BE2C (cell line): Measurements from ENCODE around the gene HHAT.

Experiments
- DNase-seq: peaks from one replicate; pipeline ENCODE4 v3.0.0-alpha.2; 2020
- H3K27me3 ChIP-seq: fragments of 250-450 bp; sonication (Bioruptor Pico); 2 replicates; pipeline ENCODE4 v1.5.1; 2020; ENCODE audit warnings: mild to moderate bottlenecking
- H3K36me3 ChIP-seq: fragments of 250-450 bp; sonication (Bioruptor Pico); 2 replicates; pipeline ENCODE4 v1.5.1; 2020; ENCODE audit warnings: mild to moderate bottlenecking
- H3K4me1 ChIP-seq: fragments of 250-450 bp; sonication (Bioruptor Pico); 2 replicates; pipeline ENCODE4 v1.5.1; 2020
- H3K4me3 ChIP-seq: 2 replicates; pipeline ENCODE4 v1.5.1; 2011; ENCODE audit warnings: low read depth, low read length
- H3K9me3 ChIP-seq: fragments of 250-450 bp; sonication (Bioruptor Pico); 2 replicates; pipeline ENCODE4 v1.5.1; 2020
- TF ChIP-seq, protein P1 (sequence below): IDR thresholded peaks from 2 replicates; pipeline ENCODE4 v1.5.1; 2012; ENCODE audit warnings: mild to moderate bottlenecking, low read depth, low read length

Gene HHAT

DNA sequence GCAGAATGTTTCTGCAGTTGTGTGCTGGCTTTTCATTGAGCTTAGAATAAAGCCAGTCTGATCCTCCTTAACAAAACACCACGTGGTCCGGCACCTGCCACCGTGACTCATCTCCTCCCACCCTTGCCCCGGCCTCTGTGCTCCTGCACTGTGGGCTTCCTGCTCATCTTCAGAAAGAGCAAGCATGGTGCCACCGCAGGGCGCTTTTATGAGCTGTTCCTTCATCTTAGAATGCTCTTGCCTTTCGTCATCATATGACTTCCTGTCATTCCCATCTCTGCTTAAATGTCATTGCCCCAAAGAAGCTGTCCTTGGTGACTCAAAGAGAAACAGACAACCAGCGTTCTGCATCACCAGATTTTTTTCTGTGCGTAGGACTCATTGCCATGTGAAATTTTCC, 117.8 kb downstream of the HHAT start:
- Histone ChIP-seq H3K4me3 (no peak overlapping the region), H3K9me3 (no peaks in the 10 kb centered on the region), H3K27me3 (no peaks in the 10 kb centered on the region), H3K36me3 (no peaks in the 10 kb centered on the region), H3K4me1 (0 out of 2 replicates have a peak, but pooled peaks cover 3% of the 10 kb centered on the region)
- TF ChIP-seq, protein P1, sequence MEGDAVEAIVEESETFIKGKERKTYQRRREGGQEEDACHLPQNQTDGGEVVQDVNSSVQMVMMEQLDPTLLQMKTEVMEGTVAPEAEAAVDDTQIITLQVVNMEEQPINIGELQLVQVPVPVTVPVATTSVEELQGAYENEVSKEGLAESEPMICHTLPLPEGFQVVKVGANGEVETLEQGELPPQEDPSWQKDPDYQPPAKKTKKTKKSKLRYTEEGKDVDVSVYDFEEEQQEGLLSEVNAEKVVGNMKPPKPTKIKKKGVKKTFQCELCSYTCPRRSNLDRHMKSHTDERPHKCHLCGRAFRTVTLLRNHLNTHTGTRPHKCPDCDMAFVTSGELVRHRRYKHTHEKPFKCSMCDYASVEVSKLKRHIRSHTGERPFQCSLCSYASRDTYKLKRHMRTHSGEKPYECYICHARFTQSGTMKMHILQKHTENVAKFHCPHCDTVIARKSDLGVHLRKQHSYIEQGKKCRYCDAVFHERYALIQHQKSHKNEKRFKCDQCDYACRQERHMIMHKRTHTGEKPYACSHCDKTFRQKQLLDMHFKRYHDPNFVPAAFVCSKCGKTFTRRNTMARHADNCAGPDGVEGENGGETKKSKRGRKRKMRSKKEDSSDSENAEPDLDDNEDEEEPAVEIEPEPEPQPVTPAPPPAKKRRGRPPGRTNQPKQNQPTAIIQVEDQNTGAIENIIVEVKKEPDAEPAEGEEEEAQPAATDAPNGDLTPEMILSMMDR = no peak
- peak; percentile 47 for DNase-seq

DNA sequence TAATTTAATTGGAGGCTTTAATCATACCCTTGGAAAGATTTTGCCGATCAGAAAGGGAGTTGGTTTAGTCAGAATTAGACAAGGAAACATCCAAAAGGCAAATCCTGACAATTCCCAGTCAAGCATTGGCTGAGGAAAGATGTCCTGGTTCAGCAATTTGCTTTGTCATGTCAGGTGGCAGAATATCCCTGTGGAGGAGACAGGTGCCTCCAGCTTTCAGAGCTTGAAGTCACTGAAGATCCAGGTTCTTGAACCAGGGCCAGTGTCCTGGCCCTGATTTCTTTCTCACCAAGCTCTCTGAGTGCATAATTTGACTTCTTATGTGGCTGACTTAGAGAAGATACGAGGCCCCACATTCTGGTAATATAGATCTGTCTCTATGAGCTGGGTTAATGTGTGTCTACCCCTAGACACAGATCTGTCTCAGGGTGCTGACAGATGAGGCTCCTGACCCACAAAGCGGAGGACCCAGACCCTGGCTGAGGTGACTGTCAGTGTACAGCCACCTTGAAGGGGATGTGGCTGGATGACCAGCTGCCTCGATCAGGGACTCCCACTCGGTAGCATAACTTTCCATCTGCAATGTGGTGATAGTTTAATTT, 118.9 kb downstream of the HHAT start:
- Histone ChIP-seq H3K4me3 (no peak overlapping the region), H3K27me3 (no peaks in the 10 kb centered on the region), H3K4me1 (0 out of 2 replicates have a peak, but pooled peaks cover 3% of the 10 kb centered on the region), H3K36me3 (no peaks in the 10 kb centered on the region), H3K9me3 (no peaks in the 10 kb centered on the region)
- no peak for DNase-seq
- TF ChIP-seq, protein P1 = no peak

DNA sequence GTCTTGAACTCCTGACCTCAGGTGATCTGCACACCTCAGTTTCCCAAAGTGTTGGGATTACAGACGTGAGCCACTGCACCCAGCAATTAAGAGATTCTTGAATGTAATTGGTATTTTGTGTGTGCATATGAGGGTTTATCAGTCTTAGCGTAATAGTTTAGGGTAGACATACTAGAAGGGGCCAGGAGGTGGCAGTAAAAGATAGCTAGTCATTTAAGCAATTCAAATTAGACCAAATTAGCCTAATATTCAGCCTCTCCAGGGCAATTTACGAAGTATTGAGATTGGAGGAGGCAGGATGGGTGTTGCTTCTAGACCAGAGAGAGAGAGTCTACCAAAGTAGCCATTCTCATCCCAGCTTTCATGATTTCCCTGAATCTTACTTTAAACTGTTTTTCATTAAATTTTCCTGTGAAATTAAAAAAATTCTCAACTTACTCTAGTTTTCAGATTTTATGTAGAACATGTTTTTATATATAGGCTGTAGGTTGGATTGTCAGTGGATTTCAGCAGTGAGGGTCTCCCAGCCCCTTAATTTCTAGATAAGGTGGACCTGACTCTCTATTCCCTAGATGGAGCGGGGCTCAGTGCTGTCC, 119.7 kb downstream of the HHAT start:
- peak; percentile 63 for DNase-seq
- Histone ChIP-seq H3K9me3 (no peaks in the 10 kb centered on the region), H3K27me3 (no peaks in the 10 kb centered on the region), H3K4me1 (0 out of 2 replicates have a peak, but pooled peaks cover 3% of the 10 kb centered on the region), H3K4me3 (no peak overlapping the region), H3K36me3 (no peaks in the 10 kb centered on the region)
- TF ChIP-seq, protein P1 = peak; percentile 82

DNA sequence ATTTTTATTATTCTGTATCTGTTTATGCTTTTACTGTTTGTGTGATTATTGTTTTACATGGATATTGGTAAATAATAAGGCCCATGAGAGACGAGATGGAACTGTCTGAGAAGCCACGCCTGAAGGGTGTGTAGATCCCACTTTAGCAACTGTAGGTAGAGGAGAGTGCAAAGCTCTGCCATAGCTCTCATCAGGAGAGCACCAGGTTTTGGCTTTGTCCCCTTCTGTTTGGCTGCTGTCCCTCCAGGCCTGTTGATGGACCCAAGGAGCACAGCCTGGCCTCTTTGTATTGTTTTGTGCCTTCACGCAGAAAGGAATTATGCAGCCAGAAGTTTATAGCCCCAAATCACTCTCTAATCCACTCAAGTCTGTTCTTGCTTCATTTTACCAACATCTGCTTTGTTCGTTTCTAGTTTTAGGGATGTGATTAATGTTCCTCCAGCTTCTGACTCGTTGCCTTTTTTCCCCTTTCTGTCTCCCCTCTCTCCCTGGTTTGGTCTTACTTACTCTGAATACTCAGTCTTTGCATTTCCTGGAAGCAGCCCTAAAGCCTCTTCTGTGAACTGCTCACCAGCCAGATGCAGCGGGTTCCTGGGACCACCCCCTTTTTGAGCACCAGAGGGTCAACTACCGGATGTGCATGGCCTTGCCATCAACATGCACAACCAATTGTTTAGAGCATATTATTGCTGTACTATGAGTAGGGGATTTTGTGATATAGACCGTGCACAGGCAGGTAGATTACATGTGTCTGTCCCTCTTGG, 127.3 kb downstream of the HHAT start:
- Histone ChIP-seq H3K36me3 (no peaks in the 10 kb centered on the region), H3K4me3 (no peak overlapping the region), H3K27me3 (no peaks in the 10 kb centered on the region), H3K4me1 (no peaks in the 10 kb centered on the region), H3K9me3 (no peaks in the 10 kb centered on the region)
- no peak for DNase-seq
- TF ChIP-seq, protein P1 = no peak

DNA sequence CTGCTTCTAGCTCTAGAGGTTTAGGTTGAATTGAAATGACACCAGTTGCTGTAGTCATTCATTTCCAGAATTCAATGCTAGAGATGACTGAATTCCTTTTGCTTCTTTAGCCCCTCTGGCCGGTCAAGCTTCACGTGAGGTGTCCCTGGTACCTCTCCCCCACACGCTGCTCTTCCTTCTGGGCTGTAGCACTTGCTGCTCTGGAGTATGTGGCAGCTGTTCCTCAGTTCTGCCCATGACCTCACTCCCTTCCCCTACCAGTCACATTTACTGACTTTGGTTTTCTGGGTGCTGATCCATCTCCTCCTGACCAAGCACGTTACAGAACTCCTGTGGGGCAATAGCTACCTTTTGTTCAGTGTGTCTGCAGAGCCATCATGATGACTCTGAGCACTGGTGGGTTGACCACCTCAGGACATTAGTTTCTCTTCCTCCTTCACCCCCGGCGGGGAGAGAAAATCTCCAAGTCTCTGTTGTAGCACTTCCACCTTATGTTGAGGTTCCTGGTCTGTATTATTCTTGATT, 128.1 kb downstream of the HHAT start:
- no peaks in the 10 kb centered on the region for H3K36me3 ChIP-seq
- H3K9me3 ChIP-seq = no peaks in the 10 kb centered on the region
- no peaks in the 10 kb centered on the region for H3K4me1 ChIP-seq
- TF ChIP-seq, protein P1 = no peak
- no peak overlapping the region for H3K4me3 ChIP-seq
- H3K27me3 ChIP-seq = no peaks in the 10 kb centered on the region
- no peak for DNase-seq

DNA sequence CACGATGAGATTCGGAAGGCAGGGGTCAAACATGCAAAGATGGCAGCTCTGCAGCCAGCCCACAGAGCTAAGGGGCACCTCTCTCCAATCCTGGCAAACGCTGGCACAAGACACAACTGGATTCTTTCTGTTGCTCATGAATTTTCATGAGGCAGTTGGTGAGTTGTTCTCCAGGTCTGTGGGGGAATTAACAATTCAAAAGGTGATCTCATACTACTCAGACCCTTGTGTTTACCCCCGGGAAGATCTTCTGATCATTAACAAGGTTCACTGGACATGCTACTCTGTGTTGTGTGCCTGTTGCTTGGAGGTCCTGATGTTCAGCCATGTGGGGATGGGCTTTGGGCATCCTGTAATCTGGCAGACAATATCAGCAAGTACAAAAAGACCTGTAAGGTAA, 128.9 kb downstream of the HHAT start:
- no peaks in the 10 kb centered on the region for H3K9me3 ChIP-seq
- no peaks in the 10 kb centered on the region for H3K36me3 ChIP-seq
- no peaks in the 10 kb centered on the region for H3K27me3 ChIP-seq
- DNase-seq = no peak
- TF ChIP-seq, protein P1 = no peak
- no peaks in the 10 kb centered on the region for H3K4me1 ChIP-seq
- H3K4me3 ChIP-seq = no peak overlapping the region
